Lung (tissue), 12 donors: ENCODE measurements around the gene RFWD3. TPM values are rescaled to one million over a fixed set of nuclear protein-coding genes. Genes with fewer than 3 reads are reported as not detected.
A peak's percentile ranks its signal among the peaks of the same experiment; 100 is the strongest.

Experiments used
- ATAC-seq: fragments of 200-7000 bp; cut with Tn5 transposase; one replicate; pipeline ENCODE4 v1.9.1; 2020; ENCODE audit warnings: moderate number of reproducible peaks; ENCODE audit not compliant: insufficient read depth, low FRiP score
- DNase-seq, 3 donors: peaks; one replicate each; pipeline ENCODE4 v3.0.0-alpha.2; 2013 to 2017
- H3K27ac ChIP-seq, 2 donors: one replicate each; pipeline ENCODE4 v1.5.1; 2013; ENCODE audit warnings: mild to moderate bottlenecking in 2 of 2, moderate library complexity in 2 of 2, control low read depth in 1 of 2, inconsistent platforms in 1 of 2, low read depth in 1 of 2, low read length in 1 of 2
- H3K27me3 ChIP-seq, 3 donors: one replicate each; pipeline ENCODE4 v1.5.1; 2013; ENCODE audit warnings: low read length in 2 of 3; ENCODE audit not compliant: control insufficient read depth in 3 of 3, insufficient read depth in 3 of 3
- H3K36me3 ChIP-seq, 4 donors: one replicate each; pipeline ENCODE4 v1.5.1; 2013; ENCODE audit warnings: low read length in 4 of 4, mild to moderate bottlenecking in 1 of 4, moderate library complexity in 1 of 4; ENCODE audit not compliant: control insufficient read depth in 4 of 4, insufficient read depth in 4 of 4
- H3K4me1 ChIP-seq, 5 donors: one replicate each; pipeline ENCODE4 v1.5.1; 2013; ENCODE audit warnings: low read length in 5 of 5, mild to moderate bottlenecking in 2 of 5, moderate library complexity in 1 of 5; ENCODE audit not compliant: control insufficient read depth in 5 of 5, insufficient read depth in 5 of 5
- H3K4me3 ChIP-seq: one replicate; pipeline ENCODE4 v1.5.1; 2013; ENCODE audit warnings: mild to moderate bottlenecking, control low read depth, moderate library complexity
- H3K9ac ChIP-seq, 2 donors: one replicate each; pipeline ENCODE4 v1.5.1; 2013; ENCODE audit warnings: low read length in 2 of 2, control low read depth in 1 of 2; ENCODE audit not compliant: insufficient read depth in 1 of 2
- H3K9me3 ChIP-seq, 4 donors: one replicate each; pipeline ENCODE4 v1.5.1; 2013; ENCODE audit warnings: low read length in 3 of 4, mild to moderate bottlenecking in 1 of 4, moderate library complexity in 1 of 4; ENCODE audit not compliant: control insufficient read depth in 4 of 4, insufficient read depth in 3 of 4
- WGBS, 2 donors: extraction: QIAGEN DNeasy Blood & Tissue Kit; methylation state at CpG; one replicate each; pipeline ENCODE4 v1.1.7; 2013; 5-methylcytosine and 5-hydroxymethylcytosine counted together
- polyA plus RNA-seq, 2 donors: library from polyadenylated mRNA; stranded (reverse); fragments of 200-250 nt; gene quantifications; one replicate each; pipeline ENCODE4 v1.2.1, GENCODE V29; 2013
- total RNA-seq, 2 donors: library from RNA; depleted of rRNA in 1 of 2; stranded (reverse); fragments of >200 nt in 1 of 2; gene quantifications; one replicate each; pipeline ENCODE4 v1.2.1, GENCODE V29; 2014 to 2021
- TF ChIP-seq, protein P1 (sequence below): IDR thresholded peaks from 2 replicates; pipeline ENCODE4 v1.5.1; 2012; ENCODE audit warnings: mild to moderate bottlenecking; ENCODE audit errors: control extremely low read depth, extremely low read depth
- donor health status: control.
- donor health status: control.
- donor health status: Bipolar disorder and iron deficiency.
- donor health status: healthy.
- donor health status: DM: yes; HTN: yes; CAD: no.

The RFWD3 gene
- total and polyA plus RNA-seq, 4 donors: 7.4 to 23.3 (median 11.4) TPM

DNA sequence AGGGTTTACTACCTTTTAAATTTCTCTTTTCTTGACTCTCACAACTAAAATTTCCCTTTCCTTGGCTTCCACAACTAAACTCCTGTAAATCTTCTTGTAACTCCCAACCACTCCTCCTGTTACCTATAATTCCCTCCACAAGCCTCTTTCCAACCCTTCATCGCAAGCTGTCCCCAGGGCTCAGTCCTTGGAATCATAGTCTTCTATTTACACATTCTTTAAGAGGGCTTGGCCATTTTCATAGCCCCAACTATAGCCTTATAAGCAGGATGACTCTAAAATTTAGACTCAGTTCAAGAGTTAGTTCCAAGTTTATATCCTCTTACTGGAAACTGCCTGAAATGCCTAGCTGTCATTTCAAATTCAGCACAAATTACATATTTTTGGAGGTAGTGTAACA lies 83.7 kb downstream of the RFWD3 start:
- Histone ChIP-seq H3K4me3 (no peak overlapping the region), H3K27ac (no peak overlapping the region), H3K27me3 (no peaks in the 10 kb centered on the region), H3K4me1 (peaks cover 0 to 7% (median 2%) of the 10 kb centered on the region in 5 donors), H3K36me3 (no peaks in the 10 kb centered on the region), H3K9ac (no peak overlapping the region), H3K9me3 (no peaks in the 10 kb centered on the region)
- 82 to 91% methylated on average over 1 of the region's 1 CpG for WGBS, 2 donors
- TF ChIP-seq, protein P1, sequence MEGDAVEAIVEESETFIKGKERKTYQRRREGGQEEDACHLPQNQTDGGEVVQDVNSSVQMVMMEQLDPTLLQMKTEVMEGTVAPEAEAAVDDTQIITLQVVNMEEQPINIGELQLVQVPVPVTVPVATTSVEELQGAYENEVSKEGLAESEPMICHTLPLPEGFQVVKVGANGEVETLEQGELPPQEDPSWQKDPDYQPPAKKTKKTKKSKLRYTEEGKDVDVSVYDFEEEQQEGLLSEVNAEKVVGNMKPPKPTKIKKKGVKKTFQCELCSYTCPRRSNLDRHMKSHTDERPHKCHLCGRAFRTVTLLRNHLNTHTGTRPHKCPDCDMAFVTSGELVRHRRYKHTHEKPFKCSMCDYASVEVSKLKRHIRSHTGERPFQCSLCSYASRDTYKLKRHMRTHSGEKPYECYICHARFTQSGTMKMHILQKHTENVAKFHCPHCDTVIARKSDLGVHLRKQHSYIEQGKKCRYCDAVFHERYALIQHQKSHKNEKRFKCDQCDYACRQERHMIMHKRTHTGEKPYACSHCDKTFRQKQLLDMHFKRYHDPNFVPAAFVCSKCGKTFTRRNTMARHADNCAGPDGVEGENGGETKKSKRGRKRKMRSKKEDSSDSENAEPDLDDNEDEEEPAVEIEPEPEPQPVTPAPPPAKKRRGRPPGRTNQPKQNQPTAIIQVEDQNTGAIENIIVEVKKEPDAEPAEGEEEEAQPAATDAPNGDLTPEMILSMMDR: no peak
- no peak for DNase-seq
- no peak for ATAC-seq

DNA sequence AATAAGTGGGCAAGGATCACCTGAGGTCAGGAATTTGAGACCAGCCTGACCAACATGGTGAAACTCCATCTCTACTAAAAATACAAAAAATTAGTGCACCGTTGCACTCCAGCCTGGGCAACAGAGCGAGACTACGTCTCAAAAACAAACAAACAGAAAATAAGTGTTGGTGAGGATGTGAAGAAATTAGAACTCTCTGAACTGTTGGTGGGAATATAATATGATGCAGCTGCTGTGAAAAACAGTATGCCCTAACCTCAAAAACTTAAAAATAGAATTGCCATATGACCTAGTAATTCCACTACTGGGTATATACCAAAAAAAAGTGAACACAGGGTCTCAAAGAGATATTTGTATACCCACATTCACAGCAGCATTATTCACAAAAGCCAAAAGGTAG lies 85.8 kb downstream of the RFWD3 start:
- peaks cover 0 to 7% (median 2%) of the 10 kb centered on the region in 5 donors for H3K4me1 ChIP-seq
- no peak for ATAC-seq
- no peaks in the 10 kb centered on the region for H3K36me3 ChIP-seq
- no peaks in the 10 kb centered on the region for H3K27me3 ChIP-seq
- H3K27ac ChIP-seq: no peak overlapping the region
- H3K4me3 ChIP-seq: no peak overlapping the region
- H3K9ac ChIP-seq: no peak overlapping the region
- peak in 2 of 3 donors; percentile 15 to 20 for DNase-seq
- H3K9me3 ChIP-seq: no peaks in the 10 kb centered on the region
- TF ChIP-seq, protein P1: no peak
- WGBS, 2 donors: 70 to 82% methylated on average over 3 of the region's 3 CpGs

DNA sequence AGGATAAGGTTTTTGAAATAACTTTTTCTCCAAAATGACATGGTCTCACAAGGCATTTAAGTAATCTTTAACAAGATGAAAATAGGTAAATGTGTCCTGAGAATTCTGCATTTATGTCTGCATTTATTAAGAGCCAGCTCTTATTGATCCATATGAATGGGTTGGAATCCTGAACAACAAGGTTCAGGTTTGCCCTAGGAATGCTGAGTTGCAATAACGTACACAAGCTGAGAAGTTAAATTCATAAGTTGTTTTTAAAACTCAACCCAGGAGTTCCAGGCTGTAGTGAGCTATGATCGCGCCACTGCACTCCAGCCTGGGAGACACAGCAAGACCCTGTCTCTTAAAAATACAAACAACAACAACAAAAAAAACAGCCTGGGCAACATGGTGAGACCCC lies 87.8 kb downstream of the RFWD3 start:
- Histone ChIP-seq H3K27ac (no peak overlapping the region), H3K36me3 (no peaks in the 10 kb centered on the region), H3K9ac (no peak overlapping the region), H3K4me3 (no peak overlapping the region), H3K4me1 (peaks cover 0 to 6% (median 3%) of the 10 kb centered on the region in 5 donors), H3K9me3 (no peaks in the 10 kb centered on the region), H3K27me3 (no peaks in the 10 kb centered on the region)
- DNase-seq (no peak), ATAC-seq (no peak)
- WGBS, 2 donors: 96 to 97% methylated on average over 3 of the region's 3 CpGs
- TF ChIP-seq, protein P1: no peak

DNA sequence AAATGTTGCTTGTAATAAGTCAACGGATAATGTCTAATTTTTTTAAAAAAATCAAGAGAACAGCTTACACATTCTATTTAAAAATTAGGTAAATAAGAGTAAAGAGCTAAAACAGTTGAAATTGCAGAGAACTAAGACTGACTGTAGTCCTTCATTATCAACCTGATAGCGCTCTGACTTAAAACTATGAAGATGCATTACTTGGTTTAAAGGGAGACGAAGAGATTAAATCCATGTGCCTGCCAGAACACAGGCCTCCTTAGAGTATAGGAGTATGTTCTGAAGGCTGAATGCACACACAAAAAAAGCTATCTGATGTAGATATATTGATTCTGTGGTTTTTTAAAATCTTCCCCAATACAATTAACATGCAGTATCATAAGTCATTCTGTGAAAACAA lies 88.2 kb downstream of the RFWD3 start:
- Histone ChIP-seq H3K4me3 (no peak overlapping the region), H3K36me3 (no peaks in the 10 kb centered on the region), H3K27me3 (no peaks in the 10 kb centered on the region), H3K27ac (no peak overlapping the region), H3K9me3 (no peaks in the 10 kb centered on the region), H3K4me1 (peaks cover 0 to 6% (median 4%) of the 10 kb centered on the region in 5 donors), H3K9ac (no peak overlapping the region)
- TF ChIP-seq, protein P1: no peak
- no peak for DNase-seq
- ATAC-seq: no peak
- WGBS, 2 donors: 88 to 93% methylated on average over 3 of the region's 3 CpGs
